ENCODE results near the gene DNAJC24.

DNA sequence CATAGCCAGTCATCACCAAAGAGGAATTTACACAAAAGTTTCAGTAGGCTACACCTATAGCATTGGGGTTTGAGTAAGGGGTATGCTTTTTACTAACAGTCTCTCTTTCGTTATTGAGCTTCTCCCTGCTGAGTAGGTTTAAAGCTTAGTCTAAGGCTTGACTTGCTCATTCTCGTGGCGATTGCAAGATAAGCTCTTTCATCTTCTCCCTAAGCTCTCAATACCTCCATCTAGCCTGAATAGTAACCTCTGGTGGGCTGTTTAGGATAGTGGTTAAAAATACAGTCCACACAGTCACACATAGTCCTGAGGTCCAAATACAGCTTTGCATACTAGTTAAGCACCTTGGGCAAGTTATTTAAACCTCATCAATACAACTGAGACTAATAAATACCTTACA is 74.1 kb downstream of the DNAJC24 start:
- TF ChIP-seq EP300 (IDR thresholded peaks at IDR 0.05) = no peak
- TF ChIP-seq, protein P1, sequence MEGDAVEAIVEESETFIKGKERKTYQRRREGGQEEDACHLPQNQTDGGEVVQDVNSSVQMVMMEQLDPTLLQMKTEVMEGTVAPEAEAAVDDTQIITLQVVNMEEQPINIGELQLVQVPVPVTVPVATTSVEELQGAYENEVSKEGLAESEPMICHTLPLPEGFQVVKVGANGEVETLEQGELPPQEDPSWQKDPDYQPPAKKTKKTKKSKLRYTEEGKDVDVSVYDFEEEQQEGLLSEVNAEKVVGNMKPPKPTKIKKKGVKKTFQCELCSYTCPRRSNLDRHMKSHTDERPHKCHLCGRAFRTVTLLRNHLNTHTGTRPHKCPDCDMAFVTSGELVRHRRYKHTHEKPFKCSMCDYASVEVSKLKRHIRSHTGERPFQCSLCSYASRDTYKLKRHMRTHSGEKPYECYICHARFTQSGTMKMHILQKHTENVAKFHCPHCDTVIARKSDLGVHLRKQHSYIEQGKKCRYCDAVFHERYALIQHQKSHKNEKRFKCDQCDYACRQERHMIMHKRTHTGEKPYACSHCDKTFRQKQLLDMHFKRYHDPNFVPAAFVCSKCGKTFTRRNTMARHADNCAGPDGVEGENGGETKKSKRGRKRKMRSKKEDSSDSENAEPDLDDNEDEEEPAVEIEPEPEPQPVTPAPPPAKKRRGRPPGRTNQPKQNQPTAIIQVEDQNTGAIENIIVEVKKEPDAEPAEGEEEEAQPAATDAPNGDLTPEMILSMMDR (IDR thresholded peaks at IDR 0.05) = no peak
